ENCODE measurements around the gene TAT. TPM values are rescaled to one million over a fixed set of nuclear protein-coding genes. Genes with fewer than 3 reads are reported as not detected.

TAT gene
- total RNA-seq, 1 experiment from 2014 or later, result not detected

- no peak for DNase-seq (ENCODE audit: low read depth, low spot score)
- in situ Hi-C loops (cut with HindIII; ENCODE audit: low pct_unique_long_range_greater_than_20kb, low sequenced_read_pairs), result no loop called here
These were observed 18.8 kb downstream of the TAT start for GRCh38 chr16:71557954-71558582.

- in situ Hi-C loops (cut with HindIII; ENCODE audit: low pct_unique_long_range_greater_than_20kb, low sequenced_read_pairs), result no loop called here
- no peak for DNase-seq (ENCODE audit: low read depth, low spot score)
These were observed 19.6 kb downstream of the TAT start for GRCh38 chr16:71557299-71557698.

GRCh38 chr16:71555230-71555891 is 21.5 kb downstream of the TAT start:
- in situ Hi-C loops (cut with HindIII; ENCODE audit: low pct_unique_long_range_greater_than_20kb, low sequenced_read_pairs), result no loop called here
- DNase-seq (ENCODE audit: low read depth, low spot score), result no peak

GRCh38 chr16:71552698-71553503 is 24.0 kb downstream of the TAT start:
- DNase-seq (ENCODE audit: low read depth, low spot score), result peak; percentile 52

GRCh38 chr16:71547168-71547567 is 29.7 kb downstream of the TAT start:
- in situ Hi-C loops (cut with HindIII; ENCODE audit: low pct_unique_long_range_greater_than_20kb, low sequenced_read_pairs), result no loop called here
- no peak for DNase-seq (ENCODE audit: low read depth, low spot score)

More at GRCh38 chr16:71552698-71553503, 24.0 kb downstream of the TAT start:
- in situ Hi-C loops (cut with HindIII; ENCODE audit: low pct_unique_long_range_greater_than_20kb, low sequenced_read_pairs), result no loop called here

- DNase-seq (ENCODE audit: low read depth, low spot score), result peak; percentile 79
- in situ Hi-C loops (cut with HindIII; ENCODE audit: low pct_unique_long_range_greater_than_20kb, low sequenced_read_pairs), result no loop called here
These were observed 34.5 kb downstream of the TAT start for GRCh38 chr16:71542377-71542776.

GRCh38 chr16:71537643-71538042 is 39.2 kb downstream of the TAT start:
- in situ Hi-C loops (cut with HindIII; ENCODE audit: low pct_unique_long_range_greater_than_20kb, low sequenced_read_pairs), result no loop called here
- peak; percentile 65 for DNase-seq (ENCODE audit: low read depth, low spot score)

- DNase-seq (ENCODE audit: low read depth, low spot score), result no peak
- in situ Hi-C loops (cut with HindIII; ENCODE audit: low pct_unique_long_range_greater_than_20kb, low sequenced_read_pairs), result no loop called here
These were observed 40.0 kb downstream of the TAT start for GRCh38 chr16:71536752-71537499.

GRCh38 chr16:71532366-71532765 is 44.5 kb downstream of the TAT start:
- in situ Hi-C loops (cut with HindIII; ENCODE audit: low pct_unique_long_range_greater_than_20kb, low sequenced_read_pairs), result no loop called here
- DNase-seq (ENCODE audit: low read depth, low spot score), result no peak

- in situ Hi-C loops (cut with HindIII; ENCODE audit: low pct_unique_long_range_greater_than_20kb, low sequenced_read_pairs), result no loop called here
- no peak for DNase-seq (ENCODE audit: low read depth, low spot score)
These were observed 48.0 kb downstream of the TAT start for GRCh38 chr16:71528863-71529262.

GRCh38 chr16:71528257-71528656 is 48.6 kb downstream of the TAT start:
- in situ Hi-C loops (cut with HindIII; ENCODE audit: low pct_unique_long_range_greater_than_20kb, low sequenced_read_pairs), result no loop called here
- no peak for DNase-seq (ENCODE audit: low read depth, low spot score)

GRCh38 chr16:71526111-71526631 is 50.7 kb downstream of the TAT start, which contains the start of gene CHST4:
TSS of gene CHST4 (plus strand) at chr16:71526426. CDS start at chr16:71536678, 10,252 bp downstream.
- no peak for DNase-seq (ENCODE audit: low read depth, low spot score)
- in situ Hi-C loops (cut with HindIII; ENCODE audit: low pct_unique_long_range_greater_than_20kb, low sequenced_read_pairs), result no loop called here

- in situ Hi-C loops (cut with HindIII; ENCODE audit: low pct_unique_long_range_greater_than_20kb, low sequenced_read_pairs), result no loop called here
- no peak for DNase-seq (ENCODE audit: low read depth, low spot score)
These were observed 52.0 kb downstream of the TAT start for GRCh38 chr16:71524566-71525553.

GRCh38 chr16:71520550-71520949 is 56.3 kb downstream of the TAT start:
- in situ Hi-C loops (cut with HindIII; ENCODE audit: low pct_unique_long_range_greater_than_20kb, low sequenced_read_pairs), result no loop called here
- DNase-seq (ENCODE audit: low read depth, low spot score), result no peak

Data from SK-MEL-5 (cell line).